Measurements from ENCODE around the gene CPVL.

The CPVL gene

GRCh38 chr7:29090151-29090805, 56.1 kb downstream of the CPVL start:
- no peak for DNase-seq

DNA sequence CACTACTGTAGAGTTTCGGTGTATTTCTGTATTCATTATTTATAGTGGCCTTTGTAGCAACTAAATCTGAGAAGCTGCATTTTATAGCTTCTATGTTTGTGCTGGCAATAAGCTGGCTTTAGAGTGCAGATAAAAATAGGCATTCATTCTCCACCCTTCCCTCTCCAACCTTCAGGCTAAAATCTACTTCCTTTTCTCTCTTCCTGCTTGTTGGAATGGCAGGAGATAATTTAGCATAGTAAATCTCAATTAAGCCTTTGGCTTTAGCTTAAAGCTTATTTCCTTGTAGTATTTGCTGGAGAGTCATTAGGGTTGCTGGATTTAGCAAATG, 58.5 kb downstream of the CPVL start:
- DNase-seq = no peak

DNA sequence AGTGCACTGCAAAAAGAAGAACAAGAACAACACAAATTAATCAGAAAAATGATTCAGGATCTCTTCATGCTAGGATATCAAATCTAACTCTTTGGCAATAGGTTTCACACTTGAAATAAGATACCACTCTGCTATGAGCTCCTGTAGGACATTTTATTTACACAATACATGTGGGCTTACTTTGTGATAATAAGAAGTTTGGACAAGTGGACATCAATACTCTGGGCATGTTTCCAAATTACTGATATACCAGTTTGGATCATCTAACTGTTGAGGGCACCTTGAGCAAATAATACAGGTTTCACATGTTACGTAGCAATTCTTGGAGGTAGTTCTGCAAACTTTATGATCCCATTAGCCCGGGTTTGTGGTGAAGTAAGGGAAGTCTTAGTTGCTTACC, 59.8 kb downstream of the CPVL start:
- DNase-seq = no peak

DNA sequence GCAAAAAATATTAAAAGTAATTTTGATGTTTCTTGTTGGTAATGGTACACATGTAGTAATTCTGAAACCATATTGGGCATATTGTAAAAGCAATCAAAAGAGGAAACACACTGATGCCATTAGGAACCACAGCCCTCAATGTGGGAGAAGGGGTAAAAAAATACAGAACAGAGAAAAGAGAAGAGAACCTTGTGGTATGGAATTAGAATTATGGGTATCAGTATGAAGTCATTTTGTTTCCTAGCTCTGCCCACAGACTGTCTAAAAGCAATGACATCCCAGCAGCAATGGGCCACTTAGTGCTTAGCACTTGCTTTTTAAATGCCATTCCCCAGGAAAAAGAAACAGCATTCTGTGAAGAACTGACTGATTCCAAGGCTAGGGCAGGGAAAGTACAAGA, 61.5 kb downstream of the CPVL start:
- no peak for DNase-seq

DNA sequence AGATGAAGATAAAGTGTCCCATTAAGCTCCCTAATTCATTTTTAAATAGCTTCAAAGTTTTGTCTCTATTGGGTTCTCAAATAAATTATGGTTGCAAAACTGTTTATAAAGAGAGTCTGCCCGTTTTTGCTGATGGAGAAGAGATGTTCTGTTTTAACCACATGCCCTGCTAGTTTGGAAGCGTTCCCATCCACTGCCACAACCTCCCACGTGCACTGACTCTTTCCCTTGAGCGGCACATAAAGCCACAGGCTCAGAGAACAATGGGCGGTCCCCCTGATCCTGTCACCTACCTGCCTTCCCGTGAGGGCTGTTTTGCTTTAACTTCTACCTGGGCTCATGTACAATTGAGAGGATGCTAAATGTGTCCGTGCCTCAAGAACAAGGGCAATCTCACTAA, 65.5 kb downstream of the CPVL start:
- DNase-seq = no peak

GRCh38 chr7:29078311-29079260, 67.8 kb downstream of the CPVL start:
- DNase-seq = no peak

GRCh38 chr7:29077854-29078253, 68.5 kb downstream of the CPVL start:
- no peak for DNase-seq

DNA sequence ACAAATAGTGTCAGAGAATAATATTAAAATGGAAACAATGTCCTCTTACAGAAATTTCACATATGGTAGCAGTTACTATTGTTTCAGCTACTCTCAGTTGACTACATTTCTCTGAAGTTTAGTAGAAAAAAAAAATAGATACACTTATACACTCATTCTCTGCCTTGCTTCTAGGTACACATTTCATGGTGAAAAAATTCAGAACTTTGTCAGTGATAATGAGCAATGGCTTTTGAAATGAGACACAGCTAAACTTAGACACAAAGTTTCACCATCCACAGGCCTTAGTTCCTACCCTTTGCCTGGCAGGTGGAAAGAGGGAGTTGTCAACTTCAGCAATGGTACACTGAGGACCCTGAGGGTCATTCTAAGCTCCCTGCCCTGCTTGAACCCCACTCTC, 69.2 kb downstream of the CPVL start:
- no peak for DNase-seq

GRCh38 chr7:29076631-29077030, 69.7 kb downstream of the CPVL start:
- no peak for DNase-seq

DNA sequence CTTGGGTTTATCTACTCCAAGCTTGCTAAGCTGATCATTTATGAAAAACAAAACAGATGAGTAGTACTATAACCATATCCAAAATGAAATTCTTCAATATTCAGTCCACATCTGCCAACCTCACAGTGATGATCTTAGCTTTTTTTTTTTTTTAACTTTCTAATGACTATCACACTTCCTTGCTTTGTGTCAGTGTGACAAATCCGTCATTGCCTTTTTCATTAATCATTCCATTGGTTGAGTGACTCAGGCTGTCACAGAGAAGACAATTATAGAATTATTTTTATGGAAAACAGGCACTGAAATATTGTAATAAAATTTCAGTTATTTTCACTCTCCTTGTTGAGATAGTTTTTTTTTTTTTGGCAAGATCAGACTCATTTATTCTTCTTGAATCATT, 70.7 kb downstream of the CPVL start:
- DNase-seq = no peak

DNA sequence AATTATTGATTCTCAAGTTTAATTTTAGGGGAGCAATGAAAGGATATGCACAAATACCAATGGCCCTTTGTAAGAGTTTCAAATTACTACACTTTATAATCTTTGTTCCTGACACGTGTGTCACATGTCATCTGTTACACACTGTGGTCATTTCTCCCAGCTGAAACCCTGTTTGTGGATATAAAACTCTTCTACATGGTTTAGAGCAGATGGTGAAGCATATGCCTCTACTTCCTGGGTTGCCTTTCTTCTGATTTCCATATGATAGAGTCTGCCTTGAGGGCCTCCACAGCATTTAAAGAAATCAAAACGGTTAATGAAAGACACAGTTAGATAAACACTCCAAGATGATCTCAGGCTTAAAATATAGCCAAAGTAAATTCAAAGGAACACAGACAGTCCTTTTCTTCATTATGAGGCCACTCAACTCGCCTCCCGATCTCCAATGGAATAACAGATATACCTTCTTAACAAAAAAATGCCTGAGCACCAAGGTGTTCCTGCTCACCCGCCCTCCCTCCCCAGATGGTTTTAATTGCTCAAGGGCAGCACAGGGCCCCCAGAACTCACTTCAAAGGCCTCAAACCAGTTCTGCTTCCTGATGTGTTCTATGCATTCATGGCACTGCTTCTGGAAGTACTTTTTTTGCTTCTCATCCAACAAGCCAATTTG, 75.0 kb downstream of the CPVL start:
- no peak for DNase-seq

DNA sequence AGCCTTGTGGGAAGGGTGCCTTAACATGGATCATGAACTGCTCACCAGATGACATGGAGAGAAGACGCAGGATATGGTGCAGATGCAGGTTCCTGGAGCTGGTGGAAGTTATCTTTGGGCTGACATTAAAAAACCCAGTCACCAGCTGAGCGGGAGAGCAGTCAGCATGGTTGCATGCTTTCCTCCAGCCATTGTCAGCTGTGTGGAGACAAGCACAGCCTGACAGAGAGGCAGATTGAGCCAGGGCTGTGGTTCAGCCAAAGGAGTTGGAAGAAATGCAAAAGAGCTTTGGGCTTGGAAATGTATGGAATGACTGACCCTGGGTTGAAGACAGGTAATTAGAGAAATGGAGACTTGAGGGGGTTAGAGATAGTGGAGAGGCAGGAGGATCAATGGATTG, 79.7 kb downstream of the CPVL start:
- DNase-seq = no peak

DNA sequence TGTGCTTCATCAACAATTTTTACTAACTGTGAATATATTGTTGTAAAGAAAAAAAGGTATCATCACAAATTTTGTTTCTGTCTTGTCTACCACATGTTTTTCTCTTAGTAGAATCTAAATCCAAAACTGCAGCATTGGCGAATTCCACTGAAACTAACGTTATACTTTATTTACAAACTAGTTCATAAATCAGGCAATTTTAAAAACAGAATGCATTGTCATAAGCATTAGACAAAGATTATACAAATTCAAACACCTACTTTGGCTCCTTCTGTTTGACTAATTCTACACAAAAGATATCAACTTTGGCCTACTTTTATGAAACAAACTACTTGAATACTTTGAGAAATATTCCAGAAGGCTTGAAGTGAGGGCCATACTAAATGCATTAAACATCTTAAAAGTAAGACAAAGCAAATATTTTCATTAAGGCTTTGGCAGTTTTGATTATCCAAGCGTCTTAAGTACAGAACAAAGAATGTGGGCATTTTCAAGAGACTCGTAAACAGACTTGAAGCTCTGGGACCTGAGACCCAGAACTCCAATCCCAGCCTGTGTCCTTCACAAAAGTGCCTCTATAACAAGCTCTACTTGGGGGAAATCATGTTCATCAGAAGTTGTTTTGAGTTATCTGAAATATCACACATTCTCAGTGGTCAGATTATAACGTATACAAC, 81.0 kb downstream of the CPVL start:
- DNase-seq = no peak

DNA sequence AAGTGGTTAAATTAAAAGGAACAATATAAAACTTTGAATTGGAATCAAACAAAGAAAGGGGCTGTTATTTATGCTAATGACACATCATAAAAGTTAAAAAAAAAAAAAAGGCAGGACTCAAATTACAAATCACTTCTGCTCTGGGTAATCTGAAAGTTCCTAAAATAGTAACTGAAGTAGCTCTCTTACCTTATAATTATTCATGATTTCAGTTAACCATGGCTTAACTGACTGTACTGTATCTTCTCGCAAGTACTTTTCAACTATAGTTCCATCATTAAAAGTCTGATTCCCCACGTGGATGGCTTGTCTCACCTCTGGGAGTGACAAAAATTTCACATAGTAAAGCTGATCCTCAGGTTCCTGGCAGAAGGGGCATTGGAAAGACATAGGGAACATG, 82.5 kb downstream of the CPVL start:
- DNase-seq = no peak

DNA sequence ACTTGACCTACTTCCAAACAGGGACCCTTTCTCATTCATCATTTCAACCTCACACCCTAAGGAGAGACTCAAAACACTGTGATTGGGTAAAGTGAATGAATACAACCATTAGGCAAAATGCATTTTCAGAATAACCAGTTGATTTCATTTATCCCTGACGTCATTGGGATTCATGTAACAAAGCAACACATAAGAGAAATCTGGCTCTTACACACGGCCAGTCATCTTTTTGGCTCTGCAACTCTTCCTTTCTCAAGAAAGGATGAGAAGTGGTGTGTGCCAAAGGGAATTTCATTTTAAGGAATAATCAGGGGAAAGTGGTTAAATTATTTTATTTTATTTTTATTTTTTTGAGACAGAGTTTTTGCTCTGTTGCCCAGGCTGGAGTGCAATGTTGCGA, 83.1 kb downstream of the CPVL start:
- DNase-seq = no peak

DNA sequence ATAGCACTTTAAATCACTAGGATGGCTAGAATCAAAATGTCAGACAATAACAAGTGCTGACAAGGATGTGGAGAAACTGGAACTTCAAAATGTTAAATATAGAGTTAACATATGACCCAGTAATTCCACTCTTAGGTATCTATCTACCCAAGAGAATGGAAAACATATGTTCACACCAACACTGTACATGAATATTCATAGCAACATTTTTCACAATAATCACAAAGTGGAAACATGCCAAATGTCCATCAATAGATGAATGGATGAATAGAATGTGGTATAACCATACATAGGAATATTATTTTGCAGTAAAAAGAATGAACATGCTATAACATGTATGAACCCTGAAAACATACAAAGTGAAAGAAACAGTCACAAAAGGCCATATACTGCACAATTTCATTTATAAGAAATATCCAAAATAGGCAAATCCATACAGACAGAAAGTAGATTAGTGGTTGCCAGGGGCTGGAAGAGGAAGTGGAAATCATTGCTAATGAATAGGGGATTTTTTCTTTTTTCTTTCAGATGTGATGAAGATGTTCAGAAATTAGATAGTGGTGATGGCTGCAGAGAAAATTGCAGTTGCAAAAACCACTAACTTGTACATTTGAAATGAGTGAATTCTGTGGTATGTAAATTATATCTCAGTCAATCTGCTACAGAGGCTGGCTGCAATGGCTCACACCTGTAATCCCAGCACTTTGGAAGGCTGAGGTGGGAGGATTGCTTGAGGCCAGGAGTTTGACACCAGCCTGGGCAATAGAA, 93.0 kb downstream of the CPVL start:
- DNase-seq = no peak

- no peak for DNase-seq
Observed at GRCh38 chr7:29046978-29047377, 99.4 kb downstream of the CPVL start.

GRCh38 chr7:29045258-29046086, 100.9 kb downstream of the CPVL start:
- no peak for DNase-seq

DNA sequence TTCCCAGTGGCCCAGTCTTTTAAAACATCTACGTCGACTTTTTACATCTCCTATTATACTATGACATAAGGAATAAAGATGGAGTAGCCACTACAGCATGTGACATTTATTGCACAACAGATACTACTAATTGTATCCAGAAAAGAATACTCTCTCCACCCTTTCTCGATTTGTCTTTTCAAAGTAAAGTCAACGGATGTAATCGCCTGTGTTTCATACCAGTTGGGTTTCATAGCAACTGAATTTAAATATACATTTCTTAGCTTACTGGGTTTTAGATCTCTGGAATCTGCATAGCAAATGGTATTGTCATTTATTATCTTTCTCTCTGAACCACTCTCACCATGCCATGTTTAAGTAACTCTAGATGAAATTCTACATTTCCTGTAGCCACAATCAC, 101.8 kb downstream of the CPVL start:
- DNase-seq = no peak

DNA sequence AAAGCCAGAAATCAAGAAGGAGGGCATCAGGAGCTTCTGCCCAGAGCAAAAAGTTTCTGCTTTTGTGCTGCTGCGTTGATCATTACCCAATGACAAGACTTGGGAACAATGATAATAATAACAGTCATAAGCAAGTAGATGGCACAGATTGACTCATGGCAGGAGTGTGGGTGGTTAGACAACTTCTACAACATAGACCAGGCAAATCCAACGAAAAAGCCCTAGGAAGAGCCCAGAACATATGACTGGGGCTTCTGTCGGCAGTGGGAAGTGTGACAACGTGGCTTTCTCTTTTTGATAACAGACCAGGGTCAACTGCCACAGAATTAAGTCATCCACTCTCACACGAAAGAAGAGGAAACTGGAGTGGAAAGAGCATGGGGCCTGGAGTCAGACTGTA, 102.8 kb downstream of the CPVL start:
- DNase-seq = no peak

DNA sequence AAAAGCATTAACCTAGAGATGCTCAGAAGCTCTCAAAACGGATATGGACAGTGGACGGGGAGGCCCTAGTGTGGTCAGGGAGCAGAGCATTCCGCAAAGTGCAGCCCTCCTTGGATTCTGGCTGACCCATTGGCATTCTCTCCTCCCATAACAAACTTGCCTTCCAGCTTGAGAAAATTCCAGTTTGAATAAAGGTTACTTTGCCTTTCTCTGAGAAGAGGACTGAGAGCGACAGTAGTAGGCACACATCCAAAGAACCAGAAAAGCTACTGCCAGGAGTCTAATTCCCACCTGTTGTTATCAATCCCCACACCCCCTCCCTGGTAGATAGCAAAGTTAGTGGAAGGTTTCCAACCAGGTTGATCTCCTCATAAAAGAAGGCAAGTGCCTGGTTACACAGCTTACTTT, 103.5 kb downstream of the CPVL start:
- DNase-seq = no peak

GRCh38 chr7:29041991-29042390, 104.3 kb downstream of the CPVL start:
- no peak for DNase-seq

Measured in activated gamma-delta T cell treated with Interleukin-2 at 50 U/mL for 16 hours (primary cell).